HepG2 (cell line): ENCODE measurements around the gene SCRT2. TPM values are rescaled to one million over a fixed set of nuclear protein-coding genes. Genes with fewer than 3 reads are reported as not detected.

ENCODE experiments used
- CBFB ChIP-seq: sonication (generic); formaldehyde crosslinking; IDR thresholded peaks from 2 replicates; pipeline ENCODE4 v1.4.0; 2020; ENCODE audit warnings: missing genetic modification reagents
- ERF ChIP-seq: IDR thresholded peaks from 2 replicates; pipeline ENCODE4 v1.6.1; 2018; ENCODE audit warnings: missing biosample characterization, missing genetic modification reagents
- FOSL2 ChIP-seq: sonication (generic); formaldehyde crosslinking; IDR thresholded peaks from 2 replicates; pipeline ENCODE4 v1.4.0; 2020; ENCODE audit warnings: missing genetic modification reagents
- FOXA3 ChIP-seq: IDR thresholded peaks from 2 replicates; pipeline ENCODE4 v1.6.1; 2016; ENCODE audit warnings: missing genetic modification reagents, missing compliant biosample characterization
- GATAD2A ChIP-seq: IDR thresholded peaks from 2 replicates; pipeline ENCODE4 v1.6.1; 2016
- HDAC1 ChIP-seq: sonication (generic); formaldehyde crosslinking; IDR thresholded peaks from 2 replicates; pipeline ENCODE4 v1.5.1; 2020; ENCODE audit warnings: mild to moderate bottlenecking, missing genetic modification reagents
- JARID2 ChIP-seq: sonication (generic); formaldehyde crosslinking; IDR thresholded peaks from 2 replicates; pipeline ENCODE4 v1.8.1; 2023; ENCODE audit warnings: missing genetic modification reagents, inconsistent platforms; ENCODE audit not compliant: insufficient replicate concordance
- MXD4 ChIP-seq: IDR thresholded peaks from 2 replicates; pipeline ENCODE4 v1.6.1; 2016; ENCODE audit warnings: mild to moderate bottlenecking, missing biosample characterization, missing genetic modification reagents
- REPIN1 ChIP-seq: sonication (generic); formaldehyde crosslinking; IDR thresholded peaks from 2 replicates; pipeline ENCODE4 v1.8.0; 2022; ENCODE audit warnings: missing genetic modification reagents, low read depth, mild to moderate bottlenecking, borderline replicate concordance
- TEAD3 ChIP-seq: optimal IDR thresholded peaks from 2 replicates; pipeline ENCODE3; 2016; ENCODE audit warnings: borderline replicate concordance
- XRCC5 ChIP-seq: fragments of 200-400 bp; formaldehyde crosslinking; optimal IDR thresholded peaks from 2 replicates; pipeline ENCODE3; 2017; ENCODE audit warnings: mild to moderate bottlenecking, low read length
- ZBTB7B ChIP-seq: sonication (generic); formaldehyde crosslinking; IDR thresholded peaks from 2 replicates; pipeline ENCODE4 v1.4.0; 2020; ENCODE audit warnings: missing genetic modification reagents
- ZMYM3 ChIP-seq: sonication (generic); formaldehyde crosslinking; IDR thresholded peaks from 2 replicates; pipeline ENCODE4 v1.5.1; 2020; ENCODE audit warnings: mild to moderate bottlenecking, missing genetic modification reagents
- ZNF121 ChIP-seq: sonication (generic); formaldehyde crosslinking; IDR thresholded peaks from 2 replicates; pipeline ENCODE4 v1.5.0; 2020; ENCODE audit warnings: mild to moderate bottlenecking, missing genetic modification reagents
- ZNF292 ChIP-seq: sonication (generic); formaldehyde crosslinking; IDR thresholded peaks from 2 replicates; pipeline ENCODE4 v1.8.1; 2022; ENCODE audit warnings: mild to moderate bottlenecking, low read depth, missing genetic modification reagents, borderline replicate concordance
- ZNF337 ChIP-seq: sonication (generic); formaldehyde crosslinking; IDR thresholded peaks from 2 replicates; pipeline ENCODE4 v1.5.1; 2020; ENCODE audit warnings: missing genetic modification reagents, low read depth, mild to moderate bottlenecking, borderline replicate concordance
- ZNF460 ChIP-seq: sonication (generic); formaldehyde crosslinking; IDR thresholded peaks from 2 replicates; pipeline ENCODE4 v1.5.1; 2020; ENCODE audit warnings: missing genetic modification reagents, mild to moderate bottlenecking, borderline replicate concordance
- ZNF577 ChIP-seq: sonication (generic); formaldehyde crosslinking; IDR thresholded peaks from 2 replicates; pipeline ENCODE4 v1.4.0; 2020; ENCODE audit warnings: mild to moderate bottlenecking, low read depth, missing genetic modification reagents, borderline replicate concordance
- ZNF646 ChIP-seq: sonication (generic); formaldehyde crosslinking; IDR thresholded peaks from 2 replicates; pipeline ENCODE4 v1.9.0; 2021; ENCODE audit warnings: mild to moderate bottlenecking, missing genetic modification reagents
- ZNF770 ChIP-seq: sonication (generic); formaldehyde crosslinking; IDR thresholded peaks from 2 replicates; pipeline ENCODE4 v1.5.0; 2020; ENCODE audit warnings: mild to moderate bottlenecking, missing genetic modification reagents
- ZNF792 ChIP-seq: IDR thresholded peaks from 2 replicates; pipeline ENCODE4 v1.6.1; 2016
- ZSCAN30 ChIP-seq: sonication (generic); formaldehyde crosslinking; IDR thresholded peaks from 2 replicates; pipeline ENCODE4 v1.5.0; 2020; ENCODE audit warnings: mild to moderate bottlenecking, missing genetic modification reagents
- polyA plus RNA-seq, 8 experiments: library from polyadenylated mRNA; depleted of rRNA in 3 of 8; stranded (reverse) in 7 of 8; unstranded in 1 of 8; fragments of >200 nt; fragmentation: Illumina TruSeq in 4 of 8; extraction: Trizol in 4 of 8; gene quantifications; 2 replicates each; pipeline versions ENCODE4 v1.2.1 to v1.2.3, GENCODE V29; 2011 to 2016; ENCODE audit warnings: low read depth in 4 of 8, missing spikeins in 1 of 8, mixed read lengths in 1 of 8; ENCODE audit not compliant: insufficient read depth in 1 of 8
- total RNA-seq, 5 experiments: library from RNA; depleted of rRNA; stranded (reverse); fragments of >200 nt; fragmentation: Illumina TruSeq; extraction: Trizol; gene quantifications; 2 replicates each; pipeline ENCODE4 v1.2.3, GENCODE V29; 2016; ENCODE audit warnings: low read depth in 1 of 5

The SCRT2 gene
- total and polyA plus RNA-seq, 2 of the 13 experiments (the other 11 are each of a cell fraction or from before 2014, with no cell fraction given), result not detected

- TF ChIP-seq XRCC5, result peak; percentile 75
- peak; percentile 63; the same call in 1 of the 2 replicates for TF ChIP-seq HDAC1 (CRISPR knock-in tag)
- peak; percentile 63 for TF ChIP-seq TEAD3 (CRISPR knock-in tag)
- TF ChIP-seq ZMYM3 (CRISPR knock-in tag), result peak; percentile 85
- no peak for TF ChIP-seq ZNF577 (CRISPR knock-in tag)
- TF ChIP-seq ZNF792 (CRISPR knock-in tag), result peak; percentile 43; the same call in 1 of the 2 replicates
- TF ChIP-seq MXD4, result peak; percentile 43; the same call in 1 of the 2 replicates
- peak; percentile 97 for TF ChIP-seq ZBTB7B (CRISPR knock-in tag)
- TF ChIP-seq ZNF646, result 0 out of 2 replicates have a peak, but pooled peaks have one; percentile 41
- no peak for TF ChIP-seq ZSCAN30 (CRISPR knock-in tag)
- TF ChIP-seq ZNF770 (CRISPR knock-in tag), result peak; percentile 96
- TF ChIP-seq GATAD2A (CRISPR knock-in tag), result peak; percentile 73
- TF ChIP-seq ZNF460 (CRISPR knock-in tag), result peak; percentile 75
- peak; percentile 73; the same call in 1 of the 2 replicates for TF ChIP-seq ERF (CRISPR knock-in tag)
- TF ChIP-seq CBFB (CRISPR knock-in tag), result 0 out of 2 replicates have a peak, but pooled peaks have one; percentile 45
- TF ChIP-seq REPIN1 (CRISPR knock-in tag), result peak; percentile 79; the same call in 1 of the 2 replicates
- peak; percentile 42 for TF ChIP-seq JARID2 (CRISPR knock-in tag)
- no peak for TF ChIP-seq ZNF121 (CRISPR knock-in tag)
- peak; percentile 67 for TF ChIP-seq FOSL2 (CRISPR knock-in tag)
- TF ChIP-seq ZNF292 (CRISPR knock-in tag), result 0 out of 2 replicates have a peak, but pooled peaks have one; percentile 68
- TF ChIP-seq ZNF337 (CRISPR knock-in tag), result no peak
- 0 out of 2 replicates have a peak, but pooled peaks have one; percentile 36 for TF ChIP-seq FOXA3
These were observed 34.1 kb downstream of the SCRT2 start (continued) for GRCh38 chr20:641516-641875.
